Measurements from ENCODE around the gene AGPAT1. TPM values are rescaled to one million over a fixed set of nuclear protein-coding genes. Genes with fewer than 3 reads are reported as not detected.

The AGPAT1 gene
- total RNA-seq, 1 donor from 2014 or later: 76.3 TPM

DNA sequence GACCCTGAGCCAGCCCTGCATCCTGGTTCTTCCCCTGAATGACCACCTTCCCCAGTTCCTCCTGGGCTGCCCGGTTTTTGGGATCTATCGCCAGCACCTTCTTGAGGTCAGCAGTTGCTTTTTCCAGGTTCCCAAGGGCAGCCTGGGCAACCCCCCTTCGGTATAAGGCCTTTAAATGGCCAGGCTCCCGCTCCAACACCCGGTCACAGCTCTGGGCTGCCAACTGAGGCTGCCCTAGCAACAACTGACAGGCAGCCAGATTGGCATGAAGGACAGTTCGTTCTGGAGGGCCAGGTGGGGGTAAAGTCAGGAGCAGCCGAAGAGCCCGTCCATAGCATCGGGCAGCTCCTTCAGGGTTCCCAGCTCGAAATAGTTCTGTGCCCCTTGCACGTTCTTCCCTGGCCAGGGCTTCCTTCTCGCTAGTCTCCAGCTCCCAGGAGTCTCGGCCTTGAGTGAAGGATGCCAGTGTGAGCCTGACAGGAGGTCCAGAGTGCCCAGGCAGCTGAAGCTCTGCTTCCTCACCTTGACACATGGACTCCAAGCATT, 47.1 kb downstream of the AGPAT1 start:
- no peak for DNase-seq (ENCODE audit: extremely low spot score, unreplicated experiment)
- H3K27me3 Mint-ChIP-seq: peaks cover 5% of the 10 kb centered on the region
- H3K4me1 Mint-ChIP-seq (ENCODE audit: unreplicated experiment): peaks cover 32% of the 10 kb centered on the region
- TF ChIP-seq, protein P1, sequence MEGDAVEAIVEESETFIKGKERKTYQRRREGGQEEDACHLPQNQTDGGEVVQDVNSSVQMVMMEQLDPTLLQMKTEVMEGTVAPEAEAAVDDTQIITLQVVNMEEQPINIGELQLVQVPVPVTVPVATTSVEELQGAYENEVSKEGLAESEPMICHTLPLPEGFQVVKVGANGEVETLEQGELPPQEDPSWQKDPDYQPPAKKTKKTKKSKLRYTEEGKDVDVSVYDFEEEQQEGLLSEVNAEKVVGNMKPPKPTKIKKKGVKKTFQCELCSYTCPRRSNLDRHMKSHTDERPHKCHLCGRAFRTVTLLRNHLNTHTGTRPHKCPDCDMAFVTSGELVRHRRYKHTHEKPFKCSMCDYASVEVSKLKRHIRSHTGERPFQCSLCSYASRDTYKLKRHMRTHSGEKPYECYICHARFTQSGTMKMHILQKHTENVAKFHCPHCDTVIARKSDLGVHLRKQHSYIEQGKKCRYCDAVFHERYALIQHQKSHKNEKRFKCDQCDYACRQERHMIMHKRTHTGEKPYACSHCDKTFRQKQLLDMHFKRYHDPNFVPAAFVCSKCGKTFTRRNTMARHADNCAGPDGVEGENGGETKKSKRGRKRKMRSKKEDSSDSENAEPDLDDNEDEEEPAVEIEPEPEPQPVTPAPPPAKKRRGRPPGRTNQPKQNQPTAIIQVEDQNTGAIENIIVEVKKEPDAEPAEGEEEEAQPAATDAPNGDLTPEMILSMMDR (conservative IDR thresholded peaks at IDR 0.05): no peak
- peaks cover 7% of the 10 kb centered on the region for H3K36me3 Mint-ChIP-seq
- peak overlapping the region; percentile 99 for H3K4me3 Mint-ChIP-seq
- peak overlapping the region; percentile 97 for H3K27ac Mint-ChIP-seq
- H3K9me3 Mint-ChIP-seq: peaks cover 3% of the 10 kb centered on the region

DNA sequence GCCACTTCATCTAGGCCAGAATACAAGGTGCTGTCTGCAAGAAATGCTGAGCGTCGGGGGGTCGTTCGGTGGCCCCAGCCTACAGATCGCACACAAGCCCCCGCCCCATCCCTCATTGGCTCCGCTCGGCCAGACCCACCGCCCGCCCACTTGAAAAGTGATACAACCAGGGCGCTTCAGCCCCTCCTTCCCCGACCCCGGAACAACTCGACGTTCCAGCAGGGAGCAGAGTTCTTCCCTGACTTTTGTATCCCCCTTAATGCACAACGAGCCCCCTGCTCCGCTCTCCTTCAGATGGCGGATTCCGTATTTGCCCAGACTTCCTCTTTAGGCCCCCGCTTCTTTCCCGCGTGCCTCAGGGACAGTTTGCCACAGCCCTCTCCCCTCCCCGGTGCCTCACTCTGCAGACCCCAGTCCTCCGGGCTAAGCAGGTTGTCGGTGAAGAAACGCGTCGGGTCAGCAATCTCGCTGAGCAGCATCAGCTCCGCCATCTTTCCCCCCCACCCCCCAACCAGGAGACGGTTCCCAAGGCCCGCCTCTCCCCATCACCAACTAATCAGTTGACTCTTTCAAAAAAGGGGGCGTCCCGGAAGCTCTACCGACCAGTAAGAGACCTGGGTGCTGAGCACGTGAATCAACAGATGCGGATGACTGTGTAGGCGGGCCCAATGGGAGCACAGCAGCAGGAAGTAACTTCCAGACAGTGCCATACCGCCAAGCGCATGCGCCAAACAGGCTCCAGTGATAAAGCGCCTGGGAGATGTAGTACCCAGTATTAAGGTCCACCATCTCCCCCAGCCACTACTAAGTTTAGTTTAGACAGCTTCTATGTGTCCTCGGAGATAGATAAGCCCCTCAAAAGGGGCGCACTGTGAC, 47.9 kb downstream of the AGPAT1 start, which contains the start of gene ATF6B:
ATF6B (minus strand) TSS at position 530 of the 876 bp plus-strand sequence; CDS start at position 491, 39 bp downstream.
- Mint-ChIP-seq H3K4me1 (ENCODE audit: unreplicated experiment) (peaks cover 32% of the 10 kb centered on the region), H3K27ac (peak within 1 kb of the TSS; percentile 97), H3K4me3 (peak within 1 kb of the TSS; percentile 99), H3K36me3 (peaks cover 7% of the 10 kb centered on the region), H3K27me3 (peaks cover 3% of the 10 kb centered on the region), H3K9me3 (peaks cover 3% of the 10 kb centered on the region)
- DNase-seq (ENCODE audit: extremely low spot score, unreplicated experiment): peak; percentile 95
- TF ChIP-seq, protein P1 (conservative IDR thresholded peaks at IDR 0.05): no peak

DNA sequence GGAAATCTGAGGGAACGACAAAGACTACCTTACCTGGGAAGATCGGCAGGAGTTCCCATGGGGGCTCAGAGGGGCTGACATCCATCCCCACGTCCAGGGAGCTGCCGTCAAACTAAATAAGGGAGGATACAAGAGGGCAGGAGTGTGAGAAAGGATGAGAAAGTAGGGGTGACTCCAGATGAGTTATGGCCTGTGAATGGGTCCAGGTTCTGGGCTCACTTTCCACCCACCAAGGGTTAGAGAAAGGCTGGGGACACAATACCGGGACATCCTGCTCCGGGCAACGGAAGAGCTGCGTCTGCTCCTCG, 48.5 kb downstream of the AGPAT1 start:
- H3K4me3 Mint-ChIP-seq: peak overlapping the region; percentile 99
- peaks cover 3% of the 10 kb centered on the region for H3K27me3 Mint-ChIP-seq
- H3K4me1 Mint-ChIP-seq (ENCODE audit: unreplicated experiment): peaks cover 32% of the 10 kb centered on the region
- TF ChIP-seq, protein P1 (conservative IDR thresholded peaks at IDR 0.05): no peak
- peaks cover 3% of the 10 kb centered on the region for H3K9me3 Mint-ChIP-seq
- H3K27ac Mint-ChIP-seq: peak overlapping the region; percentile 97
- H3K36me3 Mint-ChIP-seq: peaks cover 7% of the 10 kb centered on the region
- no peak for DNase-seq (ENCODE audit: extremely low spot score, unreplicated experiment)

DNA sequence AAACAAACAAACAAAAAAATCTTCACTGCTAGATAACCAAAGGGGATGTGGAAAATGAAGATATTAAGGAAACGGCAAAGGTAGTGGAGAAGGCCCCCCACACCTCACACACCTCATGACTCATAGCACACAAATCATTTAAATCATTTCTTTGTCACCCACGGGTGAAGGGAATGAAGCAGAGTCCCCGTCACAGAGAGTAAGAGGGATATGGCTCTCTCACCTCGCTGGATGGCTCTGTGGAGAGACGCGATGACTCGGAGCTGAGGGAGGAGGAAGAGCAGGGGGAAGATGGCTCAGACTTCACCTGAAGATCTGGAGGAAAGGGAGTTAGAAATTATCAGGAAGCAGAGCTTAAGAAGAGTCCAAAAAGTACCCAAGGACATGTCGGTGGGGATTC, 49.0 kb downstream of the AGPAT1 start:
- DNase-seq (ENCODE audit: extremely low spot score, unreplicated experiment): no peak
- TF ChIP-seq, protein P1 (conservative IDR thresholded peaks at IDR 0.05): no peak
- Mint-ChIP-seq H3K4me3 (peak overlapping the region; percentile 99), H3K36me3 (peaks cover 10% of the 10 kb centered on the region), H3K9me3 (no peaks in the 10 kb centered on the region), H3K27ac (peak overlapping the region; percentile 97), H3K27me3 (no peaks in the 10 kb centered on the region), H3K4me1 (ENCODE audit: unreplicated experiment) (peaks cover 29% of the 10 kb centered on the region)

GRCh38 chr6:32123681-32124080, 52.2 kb downstream of the AGPAT1 start:
- TF ChIP-seq, protein P1 (conservative IDR thresholded peaks at IDR 0.05): no peak
- no peak overlapping the region for H3K27ac Mint-ChIP-seq
- no peak overlapping the region for H3K4me3 Mint-ChIP-seq
- H3K27me3 Mint-ChIP-seq: no peaks in the 10 kb centered on the region
- DNase-seq (ENCODE audit: extremely low spot score, unreplicated experiment): no peak
- H3K4me1 Mint-ChIP-seq (ENCODE audit: unreplicated experiment): peaks cover 27% of the 10 kb centered on the region
- H3K9me3 Mint-ChIP-seq: no peaks in the 10 kb centered on the region
- peaks cover 18% of the 10 kb centered on the region for H3K36me3 Mint-ChIP-seq
